DMS53 (cell line): ENCODE results near the gene IPO13.

Experiments used
- DNase-seq: peaks from one replicate; lab custom pipeline; 2025; lab: John Stamatoyannopoulos, UW

The IPO13 gene, protein sequence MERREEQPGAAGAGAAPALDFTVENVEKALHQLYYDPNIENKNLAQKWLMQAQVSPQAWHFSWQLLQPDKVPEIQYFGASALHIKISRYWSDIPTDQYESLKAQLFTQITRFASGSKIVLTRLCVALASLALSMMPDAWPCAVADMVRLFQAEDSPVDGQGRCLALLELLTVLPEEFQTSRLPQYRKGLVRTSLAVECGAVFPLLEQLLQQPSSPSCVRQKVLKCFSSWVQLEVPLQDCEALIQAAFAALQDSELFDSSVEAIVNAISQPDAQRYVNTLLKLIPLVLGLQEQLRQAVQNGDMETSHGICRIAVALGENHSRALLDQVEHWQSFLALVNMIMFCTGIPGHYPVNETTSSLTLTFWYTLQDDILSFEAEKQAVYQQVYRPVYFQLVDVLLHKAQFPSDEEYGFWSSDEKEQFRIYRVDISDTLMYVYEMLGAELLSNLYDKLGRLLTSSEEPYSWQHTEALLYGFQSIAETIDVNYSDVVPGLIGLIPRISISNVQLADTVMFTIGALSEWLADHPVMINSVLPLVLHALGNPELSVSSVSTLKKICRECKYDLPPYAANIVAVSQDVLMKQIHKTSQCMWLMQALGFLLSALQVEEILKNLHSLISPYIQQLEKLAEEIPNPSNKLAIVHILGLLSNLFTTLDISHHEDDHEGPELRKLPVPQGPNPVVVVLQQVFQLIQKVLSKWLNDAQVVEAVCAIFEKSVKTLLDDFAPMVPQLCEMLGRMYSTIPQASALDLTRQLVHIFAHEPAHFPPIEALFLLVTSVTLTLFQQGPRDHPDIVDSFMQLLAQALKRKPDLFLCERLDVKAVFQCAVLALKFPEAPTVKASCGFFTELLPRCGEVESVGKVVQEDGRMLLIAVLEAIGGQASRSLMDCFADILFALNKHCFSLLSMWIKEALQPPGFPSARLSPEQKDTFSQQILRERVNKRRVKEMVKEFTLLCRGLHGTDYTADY

DNA sequence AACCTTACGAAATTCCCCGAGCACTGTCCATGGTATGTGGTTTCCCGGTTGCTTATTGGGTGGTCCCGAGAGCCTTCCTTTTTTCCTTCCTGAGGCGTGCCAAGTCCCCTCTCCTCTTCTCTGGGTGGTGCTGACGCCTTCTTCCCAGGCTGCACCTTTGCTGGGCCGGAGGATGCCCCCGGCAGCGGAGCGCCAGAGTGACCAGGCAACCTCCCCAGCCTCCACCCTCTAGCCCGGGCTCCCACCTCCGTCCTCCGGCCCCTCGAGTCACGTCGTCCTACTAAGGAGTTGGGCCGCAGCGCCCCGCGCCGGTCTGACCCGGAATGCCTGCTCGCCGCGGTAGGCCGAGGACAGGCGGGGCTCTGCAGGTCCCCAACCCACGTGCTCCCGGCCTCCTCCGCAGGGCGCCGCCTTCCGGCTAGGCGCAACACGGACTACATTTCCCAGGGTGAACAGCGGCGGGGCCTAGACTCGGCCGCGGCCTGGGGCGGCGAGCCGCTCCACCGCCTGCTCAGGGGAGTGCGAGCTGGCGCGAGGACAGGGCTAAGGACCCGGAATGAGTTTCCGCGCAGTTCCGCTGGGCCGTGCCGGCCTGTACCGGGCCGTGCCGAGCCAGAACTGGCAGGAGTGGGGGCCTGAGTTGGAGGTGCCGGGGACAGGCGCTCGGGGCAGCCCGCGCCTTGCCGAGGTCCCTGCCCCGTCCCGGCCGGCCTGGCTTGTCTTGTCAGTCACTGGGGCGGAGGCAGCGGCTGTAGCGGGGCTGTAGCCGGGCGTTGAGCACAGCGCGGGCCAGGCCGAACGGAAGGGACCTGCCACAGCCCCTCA, at the start of gene IPO13:
Gene IPO13 (plus strand): TSS at position 715 of the 825 bp plus-strand sequence. CDS start 651 bp downstream, outside the sequence.
- peak; percentile 99 for DNase-seq

- no peak for DNase-seq
These were observed 47.8 kb upstream of the IPO13 start for GRCh38 chr1:43898981-43899380.

- no peak for DNase-seq
These were observed 46.4 kb upstream of the IPO13 start for GRCh38 chr1:43900386-43900785.

- no peak for DNase-seq
These were observed 45.4 kb upstream of the IPO13 start for GRCh38 chr1:43901196-43901961.

DNA sequence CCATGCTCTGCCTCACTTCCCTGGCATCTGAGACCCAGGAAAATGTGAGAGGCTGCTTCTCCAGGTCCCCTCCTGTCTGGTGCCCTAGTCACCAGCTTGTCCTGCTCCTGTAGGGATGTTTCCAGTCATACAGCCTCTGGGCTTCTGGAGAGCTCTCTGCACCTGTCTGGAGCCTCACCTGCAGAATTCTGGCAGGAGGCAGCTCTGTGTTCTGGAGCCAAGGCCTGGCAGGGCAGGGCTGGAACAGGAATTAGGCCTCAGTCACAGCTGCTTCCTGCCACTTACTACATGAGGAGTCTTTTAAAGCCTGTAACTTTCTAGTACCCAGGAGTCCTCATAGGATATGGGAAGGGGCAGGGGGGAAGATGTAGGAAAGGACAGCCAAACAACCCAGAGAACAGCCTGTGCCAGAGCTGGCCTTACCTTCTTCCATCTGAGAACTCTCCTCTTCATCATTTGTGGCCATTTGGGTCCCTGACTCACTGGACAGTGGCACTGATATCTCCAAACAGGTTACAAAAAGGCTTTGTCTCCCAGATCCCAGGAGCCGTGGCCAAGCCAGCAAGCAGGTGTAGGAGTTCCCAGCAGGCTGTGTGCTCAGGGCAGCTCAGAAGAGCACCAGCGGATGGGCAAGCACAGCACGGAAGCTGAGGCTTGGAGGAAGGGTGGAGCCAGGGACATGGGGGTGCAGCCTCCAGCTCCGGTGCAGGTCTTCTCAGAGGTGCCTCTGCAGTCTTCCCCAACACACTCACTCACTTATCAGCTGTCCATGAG, 44.5 kb upstream of the IPO13 start:
- peak; percentile 36 for DNase-seq

- no peak for DNase-seq
These were observed 41.8 kb upstream of the IPO13 start for GRCh38 chr1:43904660-43905551.

DNA sequence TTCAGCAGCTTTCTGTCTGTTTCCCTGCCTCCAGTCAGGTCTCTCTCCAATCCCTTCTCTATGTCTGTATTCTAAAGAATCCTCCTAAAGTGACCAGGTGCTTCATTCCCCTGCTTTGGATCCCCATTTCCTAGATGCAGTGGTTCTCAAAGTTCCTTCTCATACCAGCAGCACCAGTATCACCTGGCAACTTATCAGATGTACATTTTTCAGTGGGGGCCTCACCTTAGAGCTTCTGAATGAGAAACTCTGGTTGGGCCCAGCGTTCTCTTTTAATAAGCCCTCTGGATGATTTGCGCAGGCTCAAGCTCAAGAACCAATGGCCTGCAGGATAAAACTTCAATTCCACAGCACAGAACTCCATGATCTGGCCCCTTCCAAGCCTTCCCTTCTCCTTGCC, 38.5 kb upstream of the IPO13 start:
- no peak for DNase-seq

- no peak for DNase-seq
These were observed 37.9 kb upstream of the IPO13 start for GRCh38 chr1:43908858-43909257.

- DNase-seq, result no peak
These were observed 36.4 kb upstream of the IPO13 start for GRCh38 chr1:43910343-43910742.

- no peak for DNase-seq
These were observed 34.1 kb upstream of the IPO13 start for GRCh38 chr1:43912607-43913006.

GRCh38 chr1:43913051-43913501, 33.7 kb upstream of the IPO13 start:
- no peak for DNase-seq

GRCh38 chr1:43913666-43914360, 32.9 kb upstream of the IPO13 start:
- DNase-seq, result no peak

GRCh38 chr1:43914576-43915525, 31.9 kb upstream of the IPO13 start:
- no peak for DNase-seq

DNA sequence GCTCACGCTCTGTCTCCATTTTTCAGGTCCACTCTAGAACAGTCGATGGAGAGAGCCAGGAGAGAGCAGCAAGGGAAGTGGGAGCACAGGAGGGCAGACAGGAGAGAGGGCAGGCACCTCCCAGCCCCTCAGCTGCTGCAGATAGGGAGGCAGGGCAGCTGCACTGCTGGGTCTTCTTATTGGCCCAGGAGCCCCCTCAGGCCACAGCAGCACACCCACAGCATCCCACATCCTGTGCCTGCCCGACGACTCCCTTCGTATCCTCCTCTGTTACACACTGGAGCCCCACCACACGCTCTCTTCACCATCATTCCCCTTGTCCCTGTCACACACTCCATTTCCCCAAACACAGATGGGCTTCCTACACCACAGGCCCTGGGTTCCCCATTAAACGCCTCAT, 26.8 kb upstream of the IPO13 start:
- DNase-seq, result no peak

DNA sequence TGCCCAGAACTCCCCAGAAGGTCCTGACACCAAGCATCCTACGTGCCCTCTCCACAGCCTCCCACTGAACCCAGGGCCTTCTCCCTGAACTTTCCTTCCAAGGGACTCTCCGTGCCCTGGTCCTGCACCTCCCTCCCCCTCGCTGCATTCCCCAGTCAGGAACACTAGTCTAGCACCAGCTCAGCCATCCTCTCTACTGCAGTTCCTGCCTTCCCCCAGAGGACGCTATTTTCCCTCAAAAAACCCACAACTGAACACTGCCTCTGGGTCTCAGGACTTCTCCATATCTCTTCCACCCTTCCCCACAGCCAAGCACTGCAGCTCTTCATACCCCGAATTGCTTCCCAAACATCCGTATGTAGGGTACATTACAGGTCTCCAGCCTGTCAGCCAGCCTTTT, 25.7 kb upstream of the IPO13 start:
- no peak for DNase-seq

DNA sequence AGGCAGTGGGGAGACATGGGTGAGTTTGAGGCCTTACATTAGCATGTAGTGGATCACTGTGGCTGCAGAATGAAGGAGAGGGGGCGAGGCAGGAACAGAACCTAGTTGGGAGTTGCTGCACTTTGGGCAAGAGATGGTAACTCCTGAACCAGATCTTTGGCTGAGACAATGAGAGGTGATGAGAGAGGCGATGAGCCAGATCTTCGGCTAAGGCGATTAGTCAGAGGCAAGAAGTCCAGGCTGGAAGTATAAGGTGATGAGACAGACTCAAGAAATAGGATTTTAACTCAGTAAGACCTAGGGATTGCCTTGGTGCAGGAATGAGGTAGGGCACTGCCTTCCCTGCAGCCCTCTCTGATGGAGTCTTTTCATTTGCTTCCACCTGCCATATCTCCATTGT, 22.2 kb upstream of the IPO13 start:
- no peak for DNase-seq

GRCh38 chr1:43925846-43926245, 20.9 kb upstream of the IPO13 start:
- DNase-seq, result no peak
